Mucosa of stomach (tissue), 1 donor: ENCODE data around the gene DHX36.

Source experiments
- H3K27me3 ChIP-seq: one replicate; pipeline ENCODE4 v1.7.0; 2013; ENCODE audit warnings: mild to moderate bottlenecking, low read length; ENCODE audit not compliant: control insufficient read depth, insufficient read depth
- H3K36me3 ChIP-seq: one replicate; pipeline ENCODE4 v1.7.0; 2013; ENCODE audit warnings: low read length; ENCODE audit not compliant: control insufficient read depth, insufficient read depth
- H3K4me1 ChIP-seq: one replicate; pipeline ENCODE4 v1.7.0; 2013; ENCODE audit warnings: mild to moderate bottlenecking, low read length; ENCODE audit not compliant: control insufficient read depth, insufficient read depth
- H3K4me3 ChIP-seq: one replicate; pipeline ENCODE4 v1.7.0; 2013; ENCODE audit warnings: low read length
- H3K9ac ChIP-seq: one replicate; pipeline ENCODE4 v1.7.0; 2013; ENCODE audit warnings: mild to moderate bottlenecking, low read length, moderate library complexity
- H3K9me3 ChIP-seq: one replicate; pipeline ENCODE4 v1.7.0; 2013; ENCODE audit warnings: mild to moderate bottlenecking, low read length, moderate library complexity; ENCODE audit not compliant: control insufficient read depth
- donor health status: Pancreatic carcinoma.

DHX36 gene

DNA sequence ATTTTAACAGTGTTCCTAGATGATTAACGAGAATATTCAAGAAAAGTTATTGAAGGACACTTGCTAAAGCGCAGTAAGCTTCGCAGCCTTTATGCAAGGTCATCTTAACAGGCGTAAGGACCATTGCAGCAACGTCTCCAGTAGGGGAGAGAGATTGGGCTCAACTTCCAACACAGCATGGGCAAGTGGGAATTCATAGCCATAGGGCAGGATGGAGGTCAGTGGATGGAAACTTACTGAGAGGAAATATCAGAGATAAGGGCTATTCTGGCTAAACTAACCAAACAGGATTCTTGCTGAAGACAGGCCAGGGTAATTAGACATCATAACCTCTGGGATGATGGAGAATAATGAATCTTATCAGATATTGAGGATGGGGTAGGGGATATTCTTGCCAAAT is 82.8 kb downstream of the DHX36 start:
- no peaks in the 10 kb centered on the region for H3K27me3 ChIP-seq
- no peaks in the 10 kb centered on the region for H3K9me3 ChIP-seq
- H3K4me3 ChIP-seq, result no peak overlapping the region
- H3K4me1 ChIP-seq, result no peaks in the 10 kb centered on the region
- no peak overlapping the region for H3K9ac ChIP-seq
- no peaks in the 10 kb centered on the region for H3K36me3 ChIP-seq

DNA sequence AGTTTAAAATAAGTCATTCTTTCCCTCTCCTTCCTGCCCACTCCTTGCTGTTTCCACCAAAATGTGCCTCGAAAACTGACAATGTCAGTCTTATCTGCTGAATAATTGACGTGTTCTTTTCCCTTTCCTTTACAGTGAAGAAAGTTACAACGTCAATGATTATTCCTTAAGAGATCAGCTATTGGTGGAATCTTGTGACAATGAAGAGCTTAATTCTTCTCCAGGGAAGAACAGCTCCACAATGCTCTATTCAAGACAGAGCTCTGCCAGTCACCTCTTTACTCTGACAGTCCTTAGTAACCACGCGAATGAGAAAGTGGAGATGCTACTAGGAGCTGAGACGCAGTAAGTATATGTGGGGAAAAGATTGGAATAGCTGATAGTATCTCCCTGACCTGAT is 84.1 kb downstream of the DHX36 start:
- Histone ChIP-seq H3K27me3 (no peaks in the 10 kb centered on the region), H3K36me3 (no peaks in the 10 kb centered on the region), H3K4me1 (no peaks in the 10 kb centered on the region), H3K4me3 (no peak overlapping the region), H3K9ac (no peak overlapping the region), H3K9me3 (no peaks in the 10 kb centered on the region)

DNA sequence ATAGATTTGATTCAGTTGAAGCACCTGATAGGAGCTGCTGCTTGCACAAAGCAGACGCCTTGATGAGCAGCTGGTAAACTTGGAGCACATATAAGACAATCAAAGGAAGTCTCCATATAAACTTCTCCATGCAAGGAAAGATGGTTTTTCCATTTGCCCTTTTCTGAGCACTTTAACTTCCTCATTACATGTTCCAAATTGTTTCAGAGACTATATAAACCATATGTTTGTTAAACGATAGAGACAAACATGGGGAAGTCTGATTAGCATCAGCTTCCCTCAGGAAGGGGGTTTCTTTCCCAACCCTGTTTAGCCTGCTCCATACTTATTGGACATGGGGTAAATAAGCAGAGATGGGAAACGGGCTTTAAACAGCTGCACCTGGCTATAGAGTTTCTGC is 88.0 kb downstream of the DHX36 start:
- Histone ChIP-seq H3K4me3 (no peak overlapping the region), H3K27me3 (no peaks in the 10 kb centered on the region), H3K36me3 (no peaks in the 10 kb centered on the region), H3K9ac (no peak overlapping the region), H3K4me1 (no peaks in the 10 kb centered on the region), H3K9me3 (no peaks in the 10 kb centered on the region)

DNA sequence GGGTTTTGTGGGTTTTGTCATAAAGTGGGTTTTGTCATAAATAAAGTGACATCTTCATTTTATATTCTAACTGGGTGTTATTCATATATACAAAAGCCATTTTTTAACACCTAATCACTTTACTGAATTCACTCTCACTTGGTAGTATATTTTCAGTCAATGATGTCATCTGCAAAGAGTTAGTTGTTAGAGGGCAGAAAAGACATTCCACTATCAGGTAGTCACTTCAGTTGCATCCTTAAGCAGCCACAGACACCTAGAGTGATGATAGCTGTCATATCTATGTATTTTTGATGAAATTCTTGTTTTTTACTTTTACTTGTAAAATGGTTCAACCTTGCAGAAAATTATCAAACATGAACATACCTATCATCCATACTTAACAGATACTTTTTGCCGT is 89.0 kb downstream of the DHX36 start:
- Histone ChIP-seq H3K9me3 (no peaks in the 10 kb centered on the region), H3K36me3 (no peaks in the 10 kb centered on the region), H3K4me3 (no peak overlapping the region), H3K9ac (no peak overlapping the region), H3K27me3 (no peaks in the 10 kb centered on the region), H3K4me1 (no peaks in the 10 kb centered on the region)

DNA sequence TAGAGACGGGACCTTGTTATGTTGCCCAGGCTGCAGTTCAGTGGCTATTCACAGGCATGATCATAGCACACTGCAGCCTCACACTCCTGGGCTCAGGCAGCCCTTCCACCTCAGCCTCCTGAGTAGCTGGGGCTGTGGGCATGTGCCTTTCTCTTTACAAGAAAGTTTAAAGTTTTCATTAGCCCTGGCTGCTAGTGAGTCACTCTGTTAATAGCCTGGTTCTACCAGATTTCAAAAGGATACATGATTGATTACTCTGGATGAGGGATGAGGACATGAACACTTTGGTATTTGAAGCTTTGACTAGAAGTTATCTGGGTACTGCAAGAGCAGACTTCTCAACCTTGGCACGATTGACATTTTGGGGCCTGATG is 95.1 kb downstream of the DHX36 start:
- no peaks in the 10 kb centered on the region for H3K4me1 ChIP-seq
- H3K9ac ChIP-seq, result no peak overlapping the region
- no peaks in the 10 kb centered on the region for H3K9me3 ChIP-seq
- H3K36me3 ChIP-seq, result no peaks in the 10 kb centered on the region
- no peaks in the 10 kb centered on the region for H3K27me3 ChIP-seq
- no peak overlapping the region for H3K4me3 ChIP-seq

DNA sequence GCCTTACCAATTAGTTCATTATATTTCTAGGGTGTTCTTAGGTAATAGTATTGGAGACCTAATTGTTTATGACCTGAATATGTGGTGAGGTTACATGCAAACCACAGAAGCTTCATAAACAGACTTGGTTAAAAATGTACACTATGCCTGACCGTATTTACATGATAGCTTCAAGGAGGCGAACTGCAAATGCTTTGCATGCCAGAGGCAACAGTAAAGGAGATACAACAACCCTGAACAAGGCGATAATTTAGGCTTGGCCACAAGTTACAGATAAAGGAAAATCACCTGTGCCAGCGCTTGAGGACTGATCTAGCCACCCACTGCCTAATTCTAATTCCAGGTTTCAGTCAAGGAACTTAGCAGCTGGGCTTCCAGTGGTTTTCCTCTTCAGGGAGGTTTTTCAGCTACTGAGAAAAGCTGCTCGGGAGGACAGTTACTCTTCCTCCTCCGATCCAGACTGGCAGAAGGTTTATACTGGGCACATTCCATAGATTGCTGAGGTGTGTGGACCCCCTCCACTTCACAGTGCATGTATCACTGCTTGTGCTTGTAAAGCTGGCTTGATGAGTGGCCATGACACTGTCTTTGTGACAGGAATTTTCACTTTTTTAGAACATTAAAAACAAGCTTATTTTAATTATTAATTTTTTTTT is 95.6 kb downstream of the DHX36 start:
- Histone ChIP-seq H3K4me3 (no peak overlapping the region), H3K4me1 (no peaks in the 10 kb centered on the region), H3K36me3 (no peaks in the 10 kb centered on the region), H3K9ac (no peak overlapping the region), H3K9me3 (no peaks in the 10 kb centered on the region), H3K27me3 (no peaks in the 10 kb centered on the region)

DNA sequence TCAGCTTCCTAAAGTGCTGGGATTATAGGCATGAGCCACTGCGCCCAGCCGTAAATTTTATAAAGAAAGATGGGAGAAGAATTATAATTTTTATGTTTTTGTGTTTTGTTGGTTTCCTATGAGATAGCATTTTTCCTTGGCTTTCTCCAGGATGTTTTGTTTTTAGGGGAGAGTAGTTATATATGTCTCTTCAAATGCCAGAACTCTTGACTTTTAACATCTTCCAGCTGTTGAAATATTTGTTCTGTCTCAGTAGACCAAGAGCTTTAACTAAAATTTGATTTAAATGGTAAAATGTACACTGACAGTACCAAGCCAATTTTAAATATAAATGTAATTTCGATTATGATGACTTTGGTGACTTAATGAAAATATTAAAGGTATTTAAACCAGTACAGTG is 96.8 kb downstream of the DHX36 start:
- no peak overlapping the region for H3K9ac ChIP-seq
- H3K4me1 ChIP-seq, result no peaks in the 10 kb centered on the region
- H3K36me3 ChIP-seq, result no peaks in the 10 kb centered on the region
- H3K4me3 ChIP-seq, result no peak overlapping the region
- H3K9me3 ChIP-seq, result no peaks in the 10 kb centered on the region
- H3K27me3 ChIP-seq, result no peaks in the 10 kb centered on the region

DNA sequence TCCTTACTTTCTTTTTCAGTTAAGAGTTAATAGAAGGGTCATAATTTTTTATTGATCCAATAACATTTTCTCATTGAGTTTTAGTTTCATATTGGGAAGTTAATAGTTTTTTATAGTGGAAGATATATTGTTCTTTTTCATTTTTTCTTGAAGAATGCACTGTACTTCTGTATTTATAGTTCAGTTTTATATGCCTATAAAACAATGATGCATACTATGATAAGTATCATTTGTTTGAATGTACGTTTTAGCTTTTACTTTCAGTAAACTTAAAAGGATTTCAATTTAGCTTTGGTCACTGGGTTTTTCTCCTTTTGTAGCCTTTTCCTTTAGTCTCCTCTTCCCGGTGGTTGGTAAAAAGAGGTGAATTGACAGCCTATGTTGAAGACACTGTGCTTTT is 98.8 kb downstream of the DHX36 start:
- Histone ChIP-seq H3K36me3 (no peaks in the 10 kb centered on the region), H3K4me3 (no peak overlapping the region), H3K9ac (no peak overlapping the region), H3K9me3 (no peaks in the 10 kb centered on the region), H3K27me3 (no peaks in the 10 kb centered on the region), H3K4me1 (no peaks in the 10 kb centered on the region)

DNA sequence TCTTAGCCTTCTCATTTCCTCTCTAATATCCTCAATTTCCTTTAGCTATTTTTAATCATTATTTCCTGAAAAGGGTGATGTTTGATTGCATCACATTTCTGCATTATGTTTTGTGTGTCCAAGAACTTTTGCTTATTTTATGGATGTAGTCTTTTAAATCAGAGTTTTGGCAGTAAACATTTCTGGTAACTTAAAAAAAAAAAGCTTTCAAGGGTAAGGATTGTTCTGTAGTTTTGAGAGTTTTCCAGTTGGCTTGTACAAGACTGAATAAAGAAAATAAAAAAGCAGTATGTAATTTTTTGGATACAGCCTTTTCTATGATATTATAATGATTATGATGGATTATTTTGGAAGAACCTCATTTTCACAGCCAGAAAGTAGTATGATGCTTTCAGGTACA is 99.4 kb downstream of the DHX36 start:
- no peak overlapping the region for H3K4me3 ChIP-seq
- H3K9me3 ChIP-seq, result no peaks in the 10 kb centered on the region
- H3K9ac ChIP-seq, result no peak overlapping the region
- no peaks in the 10 kb centered on the region for H3K36me3 ChIP-seq
- H3K4me1 ChIP-seq, result no peaks in the 10 kb centered on the region
- H3K27me3 ChIP-seq, result no peaks in the 10 kb centered on the region

DNA sequence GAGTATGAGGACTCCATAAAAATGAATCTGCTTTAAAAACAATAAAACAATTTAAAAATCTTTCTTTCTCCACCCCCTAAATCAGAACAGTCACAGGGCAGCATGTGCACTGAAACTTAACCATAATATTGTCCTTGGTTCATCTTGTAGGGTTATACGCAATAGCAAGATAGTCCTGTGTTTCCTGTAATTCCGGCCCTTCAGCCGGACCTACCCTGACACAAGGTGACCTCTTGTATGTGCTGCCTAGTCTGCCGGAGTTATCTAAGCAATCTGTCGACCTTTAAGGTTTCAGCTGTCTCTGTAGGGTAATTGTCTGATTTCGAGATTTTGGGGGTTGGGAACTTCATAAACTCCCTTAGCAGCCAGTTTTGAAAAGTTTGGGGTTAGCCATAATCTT is 99.9 kb downstream of the DHX36 start:
- H3K36me3 ChIP-seq, result no peaks in the 10 kb centered on the region
- no peaks in the 10 kb centered on the region for H3K9me3 ChIP-seq
- H3K4me1 ChIP-seq, result no peaks in the 10 kb centered on the region
- H3K27me3 ChIP-seq, result no peaks in the 10 kb centered on the region
- H3K4me3 ChIP-seq, result no peak overlapping the region
- H3K9ac ChIP-seq, result no peak overlapping the region

DNA sequence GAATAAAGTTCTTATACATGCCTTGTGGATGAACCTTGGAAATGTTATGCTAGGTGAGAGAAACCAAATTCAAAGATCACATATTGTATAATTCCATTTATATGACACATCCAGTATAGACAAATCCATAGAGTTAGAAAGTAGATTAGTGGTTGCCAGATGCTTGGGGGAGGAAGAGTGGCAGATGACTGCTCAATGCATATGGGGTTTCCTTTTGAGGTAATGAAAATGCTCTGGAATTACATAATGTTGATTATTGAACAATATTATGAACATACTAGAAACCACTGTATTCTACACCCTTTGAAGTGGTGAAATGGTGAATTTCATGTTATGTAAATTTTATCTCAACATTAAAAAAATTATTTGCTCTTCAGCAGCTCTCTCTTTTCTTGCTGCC is 100.8 kb downstream of the DHX36 start:
- H3K36me3 ChIP-seq, result no peaks in the 10 kb centered on the region
- no peaks in the 10 kb centered on the region for H3K27me3 ChIP-seq

More for the DNA sequence above, 100.8 kb downstream of the DHX36 start:
- Histone ChIP-seq H3K9me3 (no peaks in the 10 kb centered on the region), H3K9ac (no peak overlapping the region), H3K4me3 (no peak overlapping the region), H3K4me1 (no peaks in the 10 kb centered on the region)
